ENCODE measurements around the gene CEP128. TPM values are rescaled to one million over a fixed set of nuclear protein-coding genes. Genes with fewer than 3 reads are reported as not detected.

CEP128 gene
- total RNA-seq, 1 donor from 2014 or later: 3.3 TPM

GRCh38 chr14:80485764-80486163 is 455.8 kb downstream of the CEP128 start:
- Histone ChIP-seq H3K27ac (no peak overlapping the region), H3K9me3 (no peaks in the 10 kb centered on the region), H3K4me1 (no peaks in the 10 kb centered on the region), H3K27me3 (no peaks in the 10 kb centered on the region), H3K36me3 (no peaks in the 10 kb centered on the region), H3K4me3 (no peak overlapping the region)
- TF ChIP-seq, protein P1, sequence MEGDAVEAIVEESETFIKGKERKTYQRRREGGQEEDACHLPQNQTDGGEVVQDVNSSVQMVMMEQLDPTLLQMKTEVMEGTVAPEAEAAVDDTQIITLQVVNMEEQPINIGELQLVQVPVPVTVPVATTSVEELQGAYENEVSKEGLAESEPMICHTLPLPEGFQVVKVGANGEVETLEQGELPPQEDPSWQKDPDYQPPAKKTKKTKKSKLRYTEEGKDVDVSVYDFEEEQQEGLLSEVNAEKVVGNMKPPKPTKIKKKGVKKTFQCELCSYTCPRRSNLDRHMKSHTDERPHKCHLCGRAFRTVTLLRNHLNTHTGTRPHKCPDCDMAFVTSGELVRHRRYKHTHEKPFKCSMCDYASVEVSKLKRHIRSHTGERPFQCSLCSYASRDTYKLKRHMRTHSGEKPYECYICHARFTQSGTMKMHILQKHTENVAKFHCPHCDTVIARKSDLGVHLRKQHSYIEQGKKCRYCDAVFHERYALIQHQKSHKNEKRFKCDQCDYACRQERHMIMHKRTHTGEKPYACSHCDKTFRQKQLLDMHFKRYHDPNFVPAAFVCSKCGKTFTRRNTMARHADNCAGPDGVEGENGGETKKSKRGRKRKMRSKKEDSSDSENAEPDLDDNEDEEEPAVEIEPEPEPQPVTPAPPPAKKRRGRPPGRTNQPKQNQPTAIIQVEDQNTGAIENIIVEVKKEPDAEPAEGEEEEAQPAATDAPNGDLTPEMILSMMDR (IDR thresholded peaks at IDR 0.05): no peak
- intact Hi-C loops (cut with DNase I): no loop called here
- DNase-seq (ENCODE audit: low spot score in 2 of 2): no peak

GRCh38 chr14:80483331-80483730 is 458.2 kb downstream of the CEP128 start:
- intact Hi-C loops (cut with DNase I): no loop called here
- no peak overlapping the region for H3K27ac ChIP-seq
- no peaks in the 10 kb centered on the region for H3K27me3 ChIP-seq
- no peaks in the 10 kb centered on the region for H3K9me3 ChIP-seq
- H3K4me3 ChIP-seq: no peak overlapping the region
- H3K4me1 ChIP-seq: no peaks in the 10 kb centered on the region
- TF ChIP-seq, protein P1 (IDR thresholded peaks at IDR 0.05): no peak
- no peak for DNase-seq (ENCODE audit: low spot score in 2 of 2)
- H3K36me3 ChIP-seq: no peaks in the 10 kb centered on the region

GRCh38 chr14:80477388-80478160 is 464.0 kb downstream of the CEP128 start:
- Histone ChIP-seq H3K36me3 (no peaks in the 10 kb centered on the region), H3K27me3 (no peaks in the 10 kb centered on the region), H3K27ac (peak overlapping the region; percentile 20 to 33), H3K9me3 (no peaks in the 10 kb centered on the region), H3K4me3 (no peak overlapping the region), H3K4me1 (peaks cover 0 to 7% of the 10 kb centered on the region in 2 donors)
- TF ChIP-seq, protein P1 (IDR thresholded peaks at IDR 0.05): no peak
- intact Hi-C loops (cut with DNase I): no loop called here
- DNase-seq (ENCODE audit: low spot score in 2 of 2): no peak

- Histone ChIP-seq H3K27me3 (no peaks in the 10 kb centered on the region), H3K4me3 (no peak overlapping the region), H3K9me3 (no peaks in the 10 kb centered on the region), H3K27ac (no peak overlapping the region), H3K36me3 (no peaks in the 10 kb centered on the region), H3K4me1 (peaks cover 0 to 7% of the 10 kb centered on the region in 2 donors)
- TF ChIP-seq, protein P1 (IDR thresholded peaks at IDR 0.05): no peak
- intact Hi-C loops (cut with DNase I): no loop called here
- DNase-seq (ENCODE audit: low spot score in 2 of 2): no peak
Measured at GRCh38 chr14:80475074-80475473, 466.5 kb downstream of the CEP128 start.

GRCh38 chr14:80468331-80469122 is 473.0 kb downstream of the CEP128 start:
- Histone ChIP-seq H3K9me3 (no peaks in the 10 kb centered on the region), H3K36me3 (no peaks in the 10 kb centered on the region), H3K27ac (no peak overlapping the region), H3K4me1 (no peaks in the 10 kb centered on the region), H3K4me3 (no peak overlapping the region), H3K27me3 (no peaks in the 10 kb centered on the region)
- TF ChIP-seq, protein P1 (IDR thresholded peaks at IDR 0.05): no peak
- no peak for DNase-seq (ENCODE audit: low spot score in 2 of 2)
- intact Hi-C loops (cut with DNase I): no loop called here

Measured in ascending aorta (tissue), 2 donors.